SKM-1 treated with dmso at 0.1 percent for 144 hours (cell line): ENCODE measurements around the gene PHLPP1.

Source experiments
- DNase-seq: peaks from one replicate; lab custom pipeline; 2025; ENCODE audit not compliant: unreplicated experiment; lab: John Stamatoyannopoulos, UW

The PHLPP1 gene

DNA sequence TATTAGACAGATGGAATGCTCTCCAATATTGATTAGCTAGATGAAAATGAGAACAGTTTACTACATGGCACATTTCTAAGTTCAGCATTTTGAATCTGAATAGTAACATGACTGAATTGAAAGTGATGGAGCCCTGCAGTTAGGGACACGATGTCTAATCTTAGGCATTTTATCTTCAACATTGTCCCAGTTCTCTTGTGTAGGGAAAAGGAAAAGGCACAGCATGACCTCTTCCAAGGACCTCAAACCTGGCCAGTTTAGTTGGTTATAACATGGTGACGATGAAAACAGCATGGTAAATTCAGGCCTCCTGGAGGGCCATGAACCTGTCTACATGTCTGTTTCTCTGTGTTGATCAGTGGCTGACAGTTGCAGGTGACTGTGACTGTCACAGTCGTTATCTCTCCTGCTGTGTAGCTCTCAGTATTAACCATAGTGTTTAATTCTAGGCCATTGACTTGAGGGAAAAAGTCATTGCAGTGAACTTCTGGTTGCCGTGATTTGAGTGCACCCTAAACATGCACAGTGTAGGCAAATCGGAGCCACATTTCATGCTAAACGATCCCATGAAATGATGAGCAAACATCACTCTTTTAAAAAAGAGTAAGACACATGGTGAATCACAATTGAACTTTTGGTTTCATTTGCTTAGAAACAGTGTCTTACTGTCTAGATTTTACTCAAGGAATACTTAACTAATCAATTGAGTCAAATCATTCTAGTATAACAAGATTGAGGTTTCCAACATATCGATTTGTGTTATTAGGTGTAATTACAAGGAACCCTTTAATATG lies 129.7 kb downstream of the PHLPP1 start:
- no peak for DNase-seq

DNA sequence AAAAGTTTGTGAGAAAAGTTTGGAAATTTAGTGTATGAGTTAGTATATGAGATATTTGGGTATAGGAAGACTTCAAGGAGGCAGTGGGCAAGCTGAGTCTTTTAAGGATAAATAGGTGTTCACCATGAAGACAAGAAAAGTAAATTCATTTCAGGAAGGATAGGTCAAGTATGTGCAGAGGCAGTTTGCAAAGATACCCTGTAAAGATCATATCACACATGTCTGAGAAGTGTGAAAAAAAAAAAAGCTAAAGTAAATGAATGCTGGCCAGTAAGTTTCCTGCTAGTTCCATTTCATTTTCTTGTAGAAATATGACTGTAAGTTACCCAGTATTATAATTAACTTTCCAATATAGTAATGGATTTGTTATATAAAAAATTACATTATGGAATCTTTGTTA lies 131.0 kb downstream of the PHLPP1 start:
- no peak for DNase-seq

DNA sequence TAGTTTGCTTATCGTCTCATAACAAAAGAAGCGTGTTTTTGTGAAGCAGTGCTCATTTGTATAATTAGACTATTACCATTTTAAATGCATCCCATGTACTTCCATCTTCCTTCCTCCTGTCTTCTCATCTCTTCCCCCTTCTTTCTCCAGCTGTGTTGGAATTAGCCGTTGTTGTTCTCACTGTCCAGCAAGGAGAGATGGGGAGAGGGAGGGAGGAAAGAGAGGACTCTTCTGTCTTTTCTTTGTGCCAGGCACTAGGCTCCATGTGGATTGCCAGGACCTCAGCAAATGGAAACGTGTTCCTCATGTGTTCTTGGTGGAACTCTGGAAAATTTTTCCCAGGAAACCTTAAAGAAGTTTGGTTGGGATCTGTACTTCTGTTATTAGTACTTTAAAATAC lies 131.7 kb downstream of the PHLPP1 start:
- DNase-seq: no peak

DNA sequence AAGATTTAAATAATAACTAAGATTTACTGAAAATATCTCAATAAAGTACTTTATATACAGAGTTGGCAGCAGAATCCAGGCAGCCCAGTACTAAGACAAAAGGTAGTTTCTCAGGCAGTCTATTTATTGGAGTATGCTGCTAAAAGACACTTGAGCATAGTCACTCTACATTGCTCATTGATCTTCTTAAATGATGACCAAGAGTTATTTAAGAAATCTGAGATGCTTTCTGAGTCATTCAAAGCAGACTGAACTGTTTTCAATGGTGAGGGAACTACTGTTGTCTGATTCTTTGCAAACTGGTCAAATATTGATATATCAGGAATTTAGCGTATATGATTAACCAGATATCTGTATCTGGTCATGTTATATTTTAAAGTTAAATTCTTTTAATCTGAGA lies 133.6 kb downstream of the PHLPP1 start:
- DNase-seq: no peak

DNA sequence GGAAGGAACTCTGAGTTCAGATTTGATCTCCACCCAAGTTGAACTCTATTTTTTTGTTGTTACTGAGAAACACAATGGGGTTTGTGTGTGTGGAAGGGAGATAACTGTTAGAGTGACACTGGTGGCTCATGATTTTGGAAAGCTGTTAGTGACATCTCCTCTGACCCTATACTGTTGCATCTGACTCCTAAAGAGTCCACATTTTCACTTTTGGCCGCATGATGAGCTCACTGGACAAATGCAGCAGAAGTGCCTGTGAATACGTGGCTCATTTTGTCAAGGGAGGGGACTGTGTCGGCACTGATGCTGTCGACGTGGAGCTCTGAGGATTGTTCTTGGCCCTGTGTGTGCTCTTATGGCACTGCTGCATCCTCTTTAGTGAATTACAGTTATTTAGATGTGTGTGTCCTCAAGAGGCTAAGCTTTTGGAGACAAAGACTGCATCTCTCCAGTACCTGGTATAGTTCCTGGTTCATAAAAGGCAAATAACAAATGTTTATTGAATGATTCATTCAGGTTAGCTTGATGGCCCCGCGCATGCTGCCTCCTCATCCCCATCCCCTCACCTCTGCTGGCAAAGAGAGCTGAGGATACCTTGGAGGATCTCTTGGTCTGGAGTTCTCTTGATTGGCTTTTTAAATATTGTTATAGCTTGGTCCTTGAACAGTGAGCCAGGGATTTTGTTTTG lies 135.4 kb downstream of the PHLPP1 start:
- DNase-seq: no peak

DNA sequence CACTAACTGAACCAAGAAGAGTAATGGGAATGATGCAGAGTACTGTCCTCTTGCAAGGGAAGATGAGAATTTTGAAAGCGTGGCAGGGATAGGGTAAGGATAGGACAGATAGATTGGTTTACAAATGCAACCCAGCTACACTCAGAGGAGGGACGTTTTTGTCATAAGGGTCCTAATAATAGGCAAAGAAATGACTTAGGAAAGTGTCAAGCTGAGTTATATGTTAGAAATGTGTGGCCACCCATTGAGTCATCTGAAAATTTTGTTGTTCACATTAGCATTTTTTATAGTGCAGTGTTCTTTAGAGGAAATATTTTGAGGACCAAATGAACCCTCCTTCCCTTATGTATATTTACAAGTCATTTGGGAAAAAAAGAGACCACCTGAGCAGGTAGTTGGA lies 137.5 kb downstream of the PHLPP1 start:
- no peak for DNase-seq

DNA sequence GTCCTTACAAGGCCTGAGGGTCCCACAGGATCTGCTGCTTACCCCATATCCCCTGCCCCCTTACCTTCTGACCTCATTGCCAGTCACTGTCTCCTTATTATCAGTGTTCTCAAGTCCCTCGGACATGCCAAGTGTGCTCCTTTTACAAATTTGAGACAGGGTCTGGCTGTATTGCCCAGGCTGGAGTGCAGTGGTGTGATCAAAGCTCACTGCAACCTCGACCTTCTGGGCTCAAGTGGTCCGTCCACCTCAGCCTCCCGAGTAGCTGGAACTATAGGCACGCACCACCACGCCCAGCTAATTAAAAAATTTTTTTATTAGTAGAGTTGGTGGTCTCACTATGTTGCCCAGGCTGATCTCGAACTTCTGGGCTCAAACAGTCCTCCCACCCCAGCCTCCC lies 141.0 kb downstream of the PHLPP1 start:
- no peak for DNase-seq

DNA sequence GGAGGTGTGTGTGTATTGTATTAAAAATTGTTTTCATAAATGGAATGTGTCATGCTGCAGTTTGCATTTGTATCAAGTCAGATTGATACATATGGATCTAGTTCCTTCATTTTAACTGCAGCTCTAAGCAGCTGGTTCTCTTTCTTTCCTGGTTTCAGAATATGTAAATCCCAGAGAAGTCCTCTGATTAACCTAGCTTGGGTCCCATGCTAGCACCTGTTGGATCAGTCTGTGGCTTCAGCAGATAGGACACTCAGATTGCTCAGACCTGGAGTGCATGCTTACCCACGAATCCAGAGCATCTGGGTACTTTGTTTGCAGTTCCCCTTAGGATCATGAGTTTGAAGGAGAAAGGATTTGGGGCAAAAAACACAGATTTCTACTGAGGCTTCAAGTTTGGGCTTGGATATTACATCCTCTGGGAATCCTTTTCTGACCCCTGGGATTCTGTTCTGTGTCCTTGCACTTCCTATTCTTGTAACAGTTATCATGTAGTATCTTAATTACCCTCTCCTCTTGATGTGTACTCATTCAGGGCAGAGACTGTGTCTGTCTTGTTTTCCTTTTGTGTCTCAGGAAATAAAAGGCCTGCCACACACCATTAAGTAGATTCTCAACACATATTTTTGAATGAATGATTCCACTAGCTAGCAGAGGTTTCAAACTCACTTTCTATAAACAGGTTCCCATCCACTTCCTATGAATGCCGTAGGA lies 142.1 kb downstream of the PHLPP1 start:
- DNase-seq: no peak

DNA sequence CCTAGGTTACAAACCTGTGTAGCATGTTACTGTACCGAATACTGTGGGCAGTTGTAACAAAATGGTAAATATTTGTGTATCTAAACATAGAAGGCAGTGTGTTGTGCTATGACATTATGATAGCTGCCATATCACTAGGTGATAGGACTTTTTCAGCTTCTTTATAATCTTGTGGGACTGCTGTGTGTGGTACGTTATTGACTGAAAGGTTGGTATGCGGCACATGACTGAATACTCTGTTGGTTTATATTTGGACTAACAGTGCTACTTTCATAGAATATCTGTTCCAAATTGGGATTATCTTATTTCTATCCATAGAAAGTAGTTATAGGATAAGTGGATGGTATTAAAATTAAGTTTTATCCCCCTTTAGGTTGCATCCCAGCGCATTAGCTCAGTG lies 144.7 kb downstream of the PHLPP1 start:
- no peak for DNase-seq

DNA sequence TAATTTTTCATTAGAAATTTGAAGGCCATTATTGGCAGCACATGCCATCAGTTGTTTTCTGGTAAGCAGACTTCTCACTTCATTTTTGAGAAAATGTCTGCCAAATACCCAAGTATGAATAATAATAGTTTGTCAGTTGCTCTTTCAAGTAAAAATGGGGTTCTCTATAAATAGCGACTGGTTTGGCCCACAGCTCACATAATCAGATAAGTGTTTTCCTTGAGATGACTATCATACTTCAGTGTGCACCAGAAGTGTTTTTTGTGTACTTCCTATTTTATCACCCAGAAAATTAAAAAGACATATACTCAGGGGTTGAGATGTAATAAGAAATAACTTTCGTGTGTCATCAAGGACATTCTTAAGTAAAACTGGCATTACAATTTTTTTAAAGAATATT lies 147.1 kb downstream of the PHLPP1 start:
- DNase-seq: no peak

DNA sequence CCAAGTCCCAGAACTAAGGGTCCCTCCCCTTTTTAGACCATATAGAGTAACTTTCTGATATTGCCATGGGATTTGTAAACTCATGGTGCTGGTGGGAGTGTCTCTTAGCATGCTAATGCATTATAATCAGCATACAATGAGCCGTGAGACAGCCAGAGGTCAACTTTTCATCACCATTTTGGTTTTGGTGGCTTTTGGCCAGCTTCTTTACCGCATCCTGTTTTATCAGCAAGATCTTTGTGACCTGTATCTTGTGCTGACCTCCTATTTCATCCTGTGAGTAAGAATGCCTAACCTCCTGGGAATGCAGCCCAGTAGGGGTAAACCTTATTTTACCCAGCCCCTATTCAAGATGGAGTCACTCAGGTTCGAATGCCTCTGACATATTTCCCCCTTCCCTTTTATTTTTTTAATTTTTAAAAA lies 148.2 kb downstream of the PHLPP1 start:
- no peak for DNase-seq

DNA sequence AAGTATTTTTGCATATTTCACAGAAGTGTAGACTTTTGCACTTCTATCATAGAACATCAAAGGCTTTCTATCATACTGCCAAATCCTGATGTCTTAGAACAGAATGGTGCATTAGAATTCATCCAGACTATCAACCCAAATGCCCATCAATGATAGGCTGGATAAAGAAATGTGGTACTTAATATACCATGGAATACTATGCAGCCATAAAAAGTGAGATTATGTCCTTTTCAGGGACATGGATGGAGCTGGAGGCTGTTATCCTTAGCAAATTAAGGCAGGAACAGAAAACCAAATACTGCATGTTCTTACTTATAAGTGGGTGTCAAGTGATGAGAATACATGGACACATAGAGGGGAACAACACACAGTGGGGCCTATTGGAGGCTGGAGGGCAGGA lies 150.2 kb downstream of the PHLPP1 start:
- DNase-seq: no peak

DNA sequence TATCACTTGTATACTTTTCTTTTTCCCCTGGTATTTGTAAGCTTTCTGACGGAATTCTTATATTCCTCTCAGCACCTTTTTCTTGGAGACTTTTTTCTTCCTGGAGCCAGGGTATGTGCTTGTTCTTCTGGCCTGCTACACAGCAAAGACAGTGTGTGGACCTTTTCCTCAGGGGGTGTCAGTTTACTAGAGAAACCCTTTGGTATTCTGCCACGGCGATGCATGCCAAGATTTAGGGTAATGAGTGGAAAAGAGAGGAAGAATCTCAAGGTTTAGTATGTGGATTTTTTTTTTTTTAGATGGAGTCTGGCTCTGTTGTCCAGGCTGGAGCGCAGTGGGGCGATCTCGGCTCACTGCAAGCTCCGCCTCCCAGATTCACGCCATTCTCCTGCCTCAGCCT lies 152.2 kb downstream of the PHLPP1 start:
- DNase-seq: no peak

DNA sequence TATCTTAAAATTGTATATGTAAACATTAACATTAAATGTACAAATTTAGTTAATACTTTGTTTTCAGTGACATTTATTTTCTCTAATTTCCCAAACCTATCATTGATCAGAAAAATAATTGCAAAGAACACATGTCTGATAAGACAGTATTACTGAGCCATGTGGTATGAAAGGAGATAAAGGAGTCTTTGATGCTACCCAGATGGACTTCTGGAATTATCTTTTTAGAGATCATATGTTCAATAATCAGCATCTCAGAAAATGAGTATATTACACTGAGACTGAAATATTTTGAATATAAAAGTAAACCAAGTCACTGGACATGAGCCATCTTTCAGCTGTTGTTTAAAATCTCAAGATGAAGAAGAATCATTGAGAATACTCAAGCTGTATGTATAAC lies 153.3 kb downstream of the PHLPP1 start:
- no peak for DNase-seq

DNA sequence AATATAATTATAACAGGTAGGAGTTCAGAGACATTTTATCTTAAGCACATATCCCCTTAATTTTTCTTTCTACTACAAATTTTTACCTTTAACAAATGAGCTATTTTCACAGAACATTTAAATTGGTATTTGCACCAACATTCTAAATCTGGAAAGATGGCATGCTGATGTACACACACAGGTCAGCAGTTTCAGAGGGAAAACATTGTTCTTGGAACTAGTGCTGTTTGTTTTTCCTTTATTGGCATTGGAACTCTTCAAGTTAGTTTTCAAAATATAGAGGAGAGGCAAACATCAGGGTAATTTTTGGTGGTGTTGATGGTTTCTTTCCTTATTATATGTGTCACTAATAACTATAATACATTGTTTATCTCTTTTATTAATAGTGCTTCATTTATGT lies 155.3 kb downstream of the PHLPP1 start:
- no peak for DNase-seq

DNA sequence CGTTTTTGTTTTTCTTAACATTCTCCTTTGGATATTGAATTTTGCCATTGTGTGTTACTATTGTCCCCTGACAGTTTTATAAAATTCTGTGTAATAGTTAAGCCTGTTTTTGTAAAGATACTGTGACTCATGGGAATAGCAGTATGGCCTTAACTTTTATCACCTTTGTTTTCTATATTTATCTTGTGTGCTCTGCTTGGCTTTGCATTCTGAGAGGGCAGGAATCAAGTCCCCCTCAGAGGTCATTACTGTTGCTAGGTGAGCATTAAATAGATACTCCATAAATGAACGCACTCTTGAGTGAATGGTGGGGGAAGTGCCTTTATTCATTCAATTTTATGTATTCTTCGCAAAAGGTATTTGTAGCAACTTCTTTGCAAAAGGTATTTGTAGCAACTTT lies 160.0 kb downstream of the PHLPP1 start:
- no peak for DNase-seq

DNA sequence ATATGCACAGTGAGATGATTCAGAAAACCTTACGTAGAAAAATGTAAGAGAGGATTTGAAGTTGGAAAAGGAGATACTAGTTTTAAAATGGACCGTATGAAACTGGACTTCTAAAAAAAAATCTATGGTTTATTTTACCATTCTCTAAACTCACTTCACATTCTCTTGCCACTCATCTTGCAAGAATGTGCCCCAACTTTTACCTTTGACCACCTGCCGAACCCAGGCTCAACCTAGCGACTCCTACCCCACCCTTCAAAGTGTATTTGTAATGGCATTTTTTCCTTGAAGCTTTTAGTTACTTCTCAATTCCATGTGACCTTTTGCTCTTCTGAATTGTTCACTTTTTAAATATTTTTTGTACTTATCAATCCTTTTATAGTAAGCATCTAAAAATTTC lies 160.8 kb downstream of the PHLPP1 start:
- no peak for DNase-seq

DNA sequence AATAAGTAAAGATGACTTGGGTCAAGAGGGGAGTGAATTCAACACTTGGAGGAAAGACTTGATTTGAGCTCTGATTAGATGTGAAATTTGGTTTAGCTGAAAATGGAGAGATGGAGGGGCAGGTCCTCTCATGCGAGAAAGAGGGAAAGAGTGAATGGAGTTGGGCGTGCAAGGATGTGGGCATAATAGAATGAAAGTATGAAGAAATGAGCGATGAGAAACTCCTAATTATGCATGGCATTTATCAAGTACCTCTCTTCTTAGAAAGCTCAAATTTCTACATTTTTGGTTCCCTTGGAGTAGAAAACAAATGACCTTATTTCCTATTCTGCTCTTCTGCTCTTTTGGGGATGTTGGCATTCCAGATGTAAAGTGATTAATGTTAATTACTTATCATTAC lies 161.5 kb downstream of the PHLPP1 start:
- no peak for DNase-seq

DNA sequence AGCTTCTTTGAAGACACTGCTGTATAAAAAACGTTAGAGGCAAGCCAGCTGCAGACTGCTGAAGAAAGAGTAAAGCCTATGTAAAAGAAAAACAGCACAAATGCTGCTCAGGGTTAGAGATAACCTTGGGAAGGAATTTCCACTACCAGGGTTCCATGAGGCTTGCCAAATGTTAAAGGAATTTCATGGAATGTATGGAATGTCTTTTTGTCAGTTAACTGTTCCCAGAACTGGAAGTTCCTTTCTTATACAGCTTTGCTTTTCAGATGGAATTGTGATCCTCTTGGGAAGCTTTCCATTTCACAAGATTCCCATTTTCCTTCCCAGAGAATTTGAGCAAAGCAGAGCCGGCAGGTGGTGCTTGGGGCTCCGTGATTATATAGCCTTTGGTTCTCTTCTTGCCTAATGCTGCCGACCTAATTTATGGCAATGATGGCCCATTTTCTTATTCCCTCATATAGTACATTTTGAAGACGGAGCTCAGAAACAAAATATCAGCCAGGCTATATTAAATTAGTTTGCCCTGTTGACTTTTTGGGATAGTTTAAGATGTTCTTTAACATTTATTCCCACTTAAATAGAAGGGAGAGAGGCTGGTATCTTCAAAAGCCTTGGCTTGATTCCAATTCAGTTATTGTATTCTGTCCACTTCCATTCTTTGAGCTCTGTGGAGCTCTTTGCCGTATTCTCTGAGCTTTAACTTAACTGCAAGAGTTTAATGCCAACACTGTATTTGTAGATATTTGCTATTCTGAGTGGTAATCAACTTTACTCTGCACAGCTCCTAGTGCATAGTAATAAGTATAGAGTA lies 162.3 kb downstream of the PHLPP1 start:
- no peak for DNase-seq

DNA sequence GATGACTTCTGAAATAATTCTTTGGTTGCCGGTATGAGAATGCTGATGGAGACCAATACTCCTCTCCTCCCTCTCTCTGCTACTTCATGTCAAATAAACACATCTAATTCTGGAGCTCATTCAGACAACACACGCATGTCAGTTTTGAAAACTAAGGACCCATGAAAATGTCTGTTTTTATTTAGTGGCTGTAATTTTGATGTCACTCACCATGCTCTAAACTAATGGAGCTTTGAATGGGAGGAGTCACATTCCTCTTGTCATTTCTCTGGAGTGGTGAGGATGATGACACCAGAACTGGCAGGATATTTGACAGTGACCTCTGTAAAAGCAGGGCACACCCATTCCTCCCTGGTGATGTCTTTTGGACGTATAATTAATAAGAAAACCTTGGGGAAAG lies 163.0 kb downstream of the PHLPP1 start:
- DNase-seq: no peak

DNA sequence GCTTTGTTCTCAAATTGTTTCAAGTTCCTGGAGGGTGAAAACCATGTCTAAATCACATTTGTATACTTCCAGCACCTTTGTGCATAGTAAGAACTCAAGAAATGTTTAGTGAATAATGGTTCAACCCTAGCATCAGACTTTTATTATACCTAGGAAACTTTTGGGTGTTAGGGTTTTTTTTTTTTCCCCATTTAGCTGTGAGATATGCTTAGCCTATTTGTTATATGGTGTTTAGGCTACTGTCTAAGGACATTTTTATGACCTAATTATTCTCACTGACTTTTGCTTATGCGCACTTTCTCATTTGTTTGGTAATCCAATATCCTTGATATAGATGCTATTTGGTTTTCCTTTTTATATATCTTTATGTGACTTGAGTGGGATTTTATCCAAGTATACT lies 164.7 kb downstream of the PHLPP1 start:
- DNase-seq: no peak
